HL-60 (cell line): ENCODE results near the gene OR52A1.

Experiments
- DNase-seq, 2 experiments: peaks; one replicate each; pipeline ENCODE4 v3.0.0-alpha.2; 2010 to 2020; ENCODE audit warnings: low read depth in 1 of 2, low spot score in 1 of 2
- H3K27ac ChIP-seq: fragments of 250-450 bp; sonication (Bioruptor Pico); replicated peaks from 2 replicates; pipeline ENCODE4 v1.5.1; 2020; ENCODE audit warnings: mild to moderate bottlenecking, moderate library complexity
- H3K27me3 ChIP-seq: fragments of 250-450 bp; sonication (Bioruptor Pico); 2 replicates; pipeline ENCODE4 v1.5.1; 2021; ENCODE audit warnings: mild to moderate bottlenecking, moderate library complexity; ENCODE audit not compliant: insufficient read depth, poor library complexity, severe bottlenecking
- H3K4me3 ChIP-seq: replicated peaks from 2 replicates; pipeline ENCODE4 v1.5.1; 2011; ENCODE audit warnings: mild to moderate bottlenecking, control low read depth, low read length; ENCODE audit not compliant: insufficient read depth
- CTCF ChIP-seq: IDR thresholded peaks from one replicate; pipeline ENCODE4 v1.5.1; 2011; ENCODE audit warnings: low read length, control low read depth, inconsistent platforms; ENCODE audit not compliant: insufficient read depth
- GABPA ChIP-seq: IDR thresholded peaks from 2 replicates; pipeline ENCODE4 v1.6.1; 2012; ENCODE audit warnings: low read depth
- POLR2AphosphoS5 ChIP-seq: IDR thresholded peaks from 2 replicates; pipeline ENCODE4 v1.6.1; 2012; ENCODE audit warnings: low read depth
- SPI1 ChIP-seq: IDR thresholded peaks from 2 replicates; pipeline ENCODE4 v1.6.1; 2012; ENCODE audit warnings: low read depth, mild to moderate bottlenecking, borderline replicate concordance
- TF ChIP-seq, protein P1 (sequence below): IDR thresholded peaks from 2 replicates; pipeline ENCODE4 v1.6.1; 2012; ENCODE audit warnings: low read depth; ENCODE audit not compliant: insufficient replicate concordance

OR52A1 gene

GRCh38 chr11:5137014-5137413 lies 17.5 kb downstream of the OR52A1 start:
- DNase-seq, result no peak

GRCh38 chr11:5136261-5136660 lies 18.3 kb downstream of the OR52A1 start:
- Histone ChIP-seq H3K27ac (no peak overlapping the region), H3K4me3 (no peak overlapping the region)
- TF ChIP-seq GABPA (no peak), CTCF (no peak), POLR2AphosphoS5 (no peak), SPI1 (no peak)
- TF ChIP-seq, protein P1, sequence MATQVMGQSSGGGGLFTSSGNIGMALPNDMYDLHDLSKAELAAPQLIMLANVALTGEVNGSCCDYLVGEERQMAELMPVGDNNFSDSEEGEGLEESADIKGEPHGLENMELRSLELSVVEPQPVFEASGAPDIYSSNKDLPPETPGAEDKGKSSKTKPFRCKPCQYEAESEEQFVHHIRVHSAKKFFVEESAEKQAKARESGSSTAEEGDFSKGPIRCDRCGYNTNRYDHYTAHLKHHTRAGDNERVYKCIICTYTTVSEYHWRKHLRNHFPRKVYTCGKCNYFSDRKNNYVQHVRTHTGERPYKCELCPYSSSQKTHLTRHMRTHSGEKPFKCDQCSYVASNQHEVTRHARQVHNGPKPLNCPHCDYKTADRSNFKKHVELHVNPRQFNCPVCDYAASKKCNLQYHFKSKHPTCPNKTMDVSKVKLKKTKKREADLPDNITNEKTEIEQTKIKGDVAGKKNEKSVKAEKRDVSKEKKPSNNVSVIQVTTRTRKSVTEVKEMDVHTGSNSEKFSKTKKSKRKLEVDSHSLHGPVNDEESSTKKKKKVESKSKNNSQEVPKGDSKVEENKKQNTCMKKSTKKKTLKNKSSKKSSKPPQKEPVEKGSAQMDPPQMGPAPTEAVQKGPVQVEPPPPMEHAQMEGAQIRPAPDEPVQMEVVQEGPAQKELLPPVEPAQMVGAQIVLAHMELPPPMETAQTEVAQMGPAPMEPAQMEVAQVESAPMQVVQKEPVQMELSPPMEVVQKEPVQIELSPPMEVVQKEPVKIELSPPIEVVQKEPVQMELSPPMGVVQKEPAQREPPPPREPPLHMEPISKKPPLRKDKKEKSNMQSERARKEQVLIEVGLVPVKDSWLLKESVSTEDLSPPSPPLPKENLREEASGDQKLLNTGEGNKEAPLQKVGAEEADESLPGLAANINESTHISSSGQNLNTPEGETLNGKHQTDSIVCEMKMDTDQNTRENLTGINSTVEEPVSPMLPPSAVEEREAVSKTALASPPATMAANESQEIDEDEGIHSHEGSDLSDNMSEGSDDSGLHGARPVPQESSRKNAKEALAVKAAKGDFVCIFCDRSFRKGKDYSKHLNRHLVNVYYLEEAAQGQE, result no peak

More at GRCh38 chr11:5137014-5137413, 17.5 kb downstream of the OR52A1 start:
- no peak for TF ChIP-seq SPI1
- no peaks in the 10 kb centered on the region for H3K27me3 ChIP-seq
- H3K27ac ChIP-seq, result no peak overlapping the region
- H3K4me3 ChIP-seq, result no peak overlapping the region

GRCh38 chr11:5131584-5132335 lies 22.8 kb downstream of the OR52A1 start:
- TF ChIP-seq, protein P1, result no peak
- no peak for DNase-seq
- no peak overlapping the region for H3K4me3 ChIP-seq
- H3K27me3 ChIP-seq, result no peaks in the 10 kb centered on the region
- H3K27ac ChIP-seq, result no peak overlapping the region

More at GRCh38 chr11:5136261-5136660, 18.3 kb downstream of the OR52A1 start:
- no peaks in the 10 kb centered on the region for H3K27me3 ChIP-seq
- DNase-seq, result no peak

DNA sequence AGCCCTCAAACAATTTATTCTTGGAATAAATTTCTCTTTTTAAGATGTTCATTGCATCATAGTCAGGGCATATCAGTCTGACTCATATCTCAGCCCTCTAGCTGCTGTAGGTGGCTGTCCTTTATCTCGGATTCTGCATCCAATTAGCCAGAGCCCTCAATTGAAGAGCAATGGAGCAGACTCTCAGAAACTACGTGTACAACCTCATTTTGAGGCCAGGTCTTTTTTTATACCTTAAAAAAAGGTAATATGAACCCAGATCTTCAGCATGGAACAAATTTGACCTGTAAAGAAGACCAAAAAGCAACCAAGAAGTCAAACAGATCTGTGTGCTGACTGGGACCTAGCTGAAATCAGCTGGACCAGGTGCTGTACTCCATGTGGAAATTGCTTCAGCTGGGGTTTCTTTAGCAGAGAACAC lies 25.1 kb downstream of the OR52A1 start:
- Histone ChIP-seq H3K4me3 (no peak overlapping the region), H3K27ac (no peak overlapping the region), H3K27me3 (no peaks in the 10 kb centered on the region)
- no peak for DNase-seq
- TF ChIP-seq POLR2AphosphoS5, result no peak

DNA sequence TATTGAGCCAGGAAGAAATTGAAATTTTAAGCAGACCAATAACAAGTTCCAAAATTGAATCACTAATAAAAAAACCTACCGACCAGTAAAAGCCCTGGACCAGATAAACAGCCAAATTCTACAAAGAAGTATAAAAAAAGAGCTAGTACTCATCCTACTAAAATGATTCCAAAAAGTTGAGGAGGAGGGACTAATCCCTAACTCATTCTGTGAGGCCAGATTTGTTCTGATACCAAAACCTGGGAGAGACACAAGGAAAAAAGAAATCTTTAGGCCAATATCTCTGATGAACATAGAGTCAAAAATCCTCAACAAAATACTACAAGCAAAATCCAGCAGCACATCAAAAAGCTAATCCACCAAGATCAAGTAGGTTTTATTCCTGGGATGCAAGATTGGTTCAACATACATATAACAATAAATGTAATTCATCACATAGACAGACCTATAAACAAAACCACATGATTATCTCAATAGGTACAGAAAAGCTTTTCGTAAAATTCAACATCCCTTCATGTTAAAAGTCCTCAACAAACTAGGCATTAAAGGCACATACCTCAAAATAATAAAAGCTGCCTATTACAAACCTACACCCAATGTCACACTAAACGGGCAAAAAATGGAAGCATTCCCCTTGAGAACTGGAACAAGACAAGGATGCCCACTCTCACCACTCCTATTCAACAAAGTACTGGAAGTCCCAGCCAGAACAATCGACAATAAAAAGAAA lies 29.5 kb downstream of the OR52A1 start:
- Histone ChIP-seq H3K4me3 (no peak overlapping the region), H3K27ac (no peak overlapping the region), H3K27me3 (peaks cover 2% of the 10 kb centered on the region)
- no peak for DNase-seq
- TF ChIP-seq POLR2AphosphoS5 (no peak), CTCF (no peak), GABPA (no peak), SPI1 (no peak)
- TF ChIP-seq, protein P1, result no peak
